ENCODE measurements around the gene SLC25A45.

SLC25A45 gene

GRCh38 chr11:65382033-65382803 is at the start of gene SLC25A45:
SLC25A45 (minus strand) TSS chr11:65382646; CDS start chr11:65381951, 695 bp downstream.
- H3K4me3 ChIP-seq (ENCODE audit: low read depth, low read length), result peak within 1 kb of the TSS; percentile 86
- DNase-seq (ENCODE audit: low read depth), result peak; percentile 91
- TF ChIP-seq, protein P1, sequence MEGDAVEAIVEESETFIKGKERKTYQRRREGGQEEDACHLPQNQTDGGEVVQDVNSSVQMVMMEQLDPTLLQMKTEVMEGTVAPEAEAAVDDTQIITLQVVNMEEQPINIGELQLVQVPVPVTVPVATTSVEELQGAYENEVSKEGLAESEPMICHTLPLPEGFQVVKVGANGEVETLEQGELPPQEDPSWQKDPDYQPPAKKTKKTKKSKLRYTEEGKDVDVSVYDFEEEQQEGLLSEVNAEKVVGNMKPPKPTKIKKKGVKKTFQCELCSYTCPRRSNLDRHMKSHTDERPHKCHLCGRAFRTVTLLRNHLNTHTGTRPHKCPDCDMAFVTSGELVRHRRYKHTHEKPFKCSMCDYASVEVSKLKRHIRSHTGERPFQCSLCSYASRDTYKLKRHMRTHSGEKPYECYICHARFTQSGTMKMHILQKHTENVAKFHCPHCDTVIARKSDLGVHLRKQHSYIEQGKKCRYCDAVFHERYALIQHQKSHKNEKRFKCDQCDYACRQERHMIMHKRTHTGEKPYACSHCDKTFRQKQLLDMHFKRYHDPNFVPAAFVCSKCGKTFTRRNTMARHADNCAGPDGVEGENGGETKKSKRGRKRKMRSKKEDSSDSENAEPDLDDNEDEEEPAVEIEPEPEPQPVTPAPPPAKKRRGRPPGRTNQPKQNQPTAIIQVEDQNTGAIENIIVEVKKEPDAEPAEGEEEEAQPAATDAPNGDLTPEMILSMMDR (IDR thresholded peaks at IDR 0.05; ENCODE audit: insufficient read depth, low read depth, low read length, missing control alignments), result peak; percentile 79

DNA sequence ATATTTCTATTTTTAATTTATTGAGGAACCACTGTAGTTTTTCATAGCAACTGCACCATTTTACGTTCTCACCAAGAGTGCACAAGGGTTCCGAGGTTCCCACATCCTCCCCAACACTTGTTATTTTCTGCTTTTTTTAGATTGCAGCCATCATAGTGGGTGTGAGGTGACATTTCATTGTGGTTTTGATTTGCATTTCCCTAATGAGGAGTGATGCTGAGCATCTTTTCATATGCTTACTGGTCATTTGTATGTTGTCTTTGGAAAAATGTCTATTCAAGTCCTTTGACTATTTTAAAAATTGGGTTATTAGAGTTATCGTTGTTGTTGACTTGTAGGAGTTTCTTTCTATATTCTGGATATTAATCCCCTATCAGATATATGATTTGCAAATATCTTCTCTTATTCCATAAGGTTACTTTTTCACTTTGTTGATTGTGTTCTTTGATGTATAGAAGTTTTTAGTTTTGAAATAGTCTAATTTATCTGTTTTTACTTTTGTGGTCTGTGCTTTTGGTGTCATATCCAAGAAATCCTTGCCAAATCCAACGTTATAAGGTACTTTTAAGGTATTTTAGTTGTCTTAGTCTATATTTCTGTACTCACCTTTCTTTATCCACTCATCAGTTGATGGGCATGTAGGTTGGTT is 49.1 kb upstream of the SLC25A45 start:
- TF ChIP-seq, protein P1 (IDR thresholded peaks at IDR 0.05; ENCODE audit: insufficient read depth, low read depth, low read length, missing control alignments), result no peak
- peak; percentile 88 for DNase-seq (ENCODE audit: low read depth)
- H3K4me3 ChIP-seq (ENCODE audit: low read depth, low read length), result peak overlapping the region; percentile 70; the same call in 1 of the 2 replicates

GRCh38 chr11:65430406-65431217 is 48.2 kb upstream of the SLC25A45 start:
- TF ChIP-seq, protein P1 (IDR thresholded peaks at IDR 0.05; ENCODE audit: insufficient read depth, low read depth, low read length, missing control alignments), result no peak
- DNase-seq (ENCODE audit: low read depth), result peak; percentile 68
- H3K4me3 ChIP-seq (ENCODE audit: low read depth, low read length), result peak overlapping the region; percentile 70

DNA sequence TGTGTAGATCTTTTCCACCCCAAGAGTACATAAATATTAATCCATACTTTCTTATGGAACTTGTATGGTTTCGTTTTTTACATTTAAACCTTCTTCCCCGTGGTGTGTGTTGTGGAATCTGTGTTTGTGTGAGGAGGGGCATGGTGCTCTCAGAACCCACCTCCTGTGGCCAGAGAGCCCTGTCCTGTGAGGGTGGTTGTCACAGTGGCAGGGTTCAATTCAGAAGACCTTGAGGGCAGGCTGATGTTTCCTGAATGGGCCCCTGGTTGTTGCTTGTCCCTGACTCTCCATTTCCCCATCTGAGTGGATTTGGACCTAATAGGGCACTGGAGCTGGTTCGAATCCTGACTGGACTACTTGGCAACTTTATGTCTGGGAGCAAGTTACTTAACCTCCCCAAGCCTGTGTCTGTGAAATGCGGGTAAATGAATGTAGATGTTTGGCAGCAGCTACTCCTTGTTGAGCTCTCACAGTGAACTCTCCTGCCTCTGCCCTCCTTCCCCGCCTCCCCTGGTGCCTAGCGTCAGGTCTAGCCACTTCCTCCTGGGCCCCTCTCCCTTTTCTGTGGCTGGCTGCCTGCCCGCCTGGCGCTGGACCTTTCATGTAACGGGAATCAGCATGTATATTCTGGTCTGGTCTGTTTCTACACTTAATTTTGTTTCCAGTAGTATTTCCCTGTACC is 47.4 kb upstream of the SLC25A45 start:
- TF ChIP-seq, protein P1 (IDR thresholded peaks at IDR 0.05; ENCODE audit: insufficient read depth, low read depth, low read length, missing control alignments), result no peak
- peak overlapping the region; percentile 70 for H3K4me3 ChIP-seq (ENCODE audit: low read depth, low read length)
- DNase-seq (ENCODE audit: low read depth), result peak; percentile 76

DNA sequence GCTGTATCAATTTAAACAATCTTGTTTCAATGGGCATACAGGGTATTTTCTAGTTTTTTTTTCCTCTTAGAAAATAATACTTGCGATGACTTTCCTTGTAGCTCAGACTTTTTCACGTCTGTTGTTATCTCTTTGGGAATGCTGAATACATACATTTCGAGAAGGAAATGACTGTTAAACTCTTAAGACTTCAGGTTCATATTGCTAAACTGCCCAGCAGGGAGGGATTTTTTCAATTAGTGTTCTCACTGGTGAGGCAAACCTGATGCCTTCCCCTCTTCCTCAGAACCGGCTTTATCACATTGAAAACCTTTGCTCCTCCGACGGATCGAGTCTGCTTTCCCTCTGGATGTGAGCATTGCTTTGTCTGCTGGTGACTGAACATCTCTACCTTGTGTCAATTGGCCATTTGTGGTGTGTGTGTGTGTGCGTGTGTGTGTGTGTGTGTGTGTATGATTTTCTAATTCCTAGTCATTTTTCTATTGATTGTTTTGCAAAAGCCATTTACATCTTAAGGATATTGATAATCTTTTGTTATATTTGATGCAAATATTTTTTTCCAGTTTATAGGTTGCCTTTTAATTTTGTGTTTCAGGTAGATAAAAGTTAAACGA is 46.7 kb upstream of the SLC25A45 start:
- DNase-seq (ENCODE audit: low read depth), result peak; percentile 66
- peak overlapping the region; percentile 70 for H3K4me3 ChIP-seq (ENCODE audit: low read depth, low read length)
- TF ChIP-seq, protein P1 (IDR thresholded peaks at IDR 0.05; ENCODE audit: insufficient read depth, low read depth, low read length, missing control alignments), result no peak

DNA sequence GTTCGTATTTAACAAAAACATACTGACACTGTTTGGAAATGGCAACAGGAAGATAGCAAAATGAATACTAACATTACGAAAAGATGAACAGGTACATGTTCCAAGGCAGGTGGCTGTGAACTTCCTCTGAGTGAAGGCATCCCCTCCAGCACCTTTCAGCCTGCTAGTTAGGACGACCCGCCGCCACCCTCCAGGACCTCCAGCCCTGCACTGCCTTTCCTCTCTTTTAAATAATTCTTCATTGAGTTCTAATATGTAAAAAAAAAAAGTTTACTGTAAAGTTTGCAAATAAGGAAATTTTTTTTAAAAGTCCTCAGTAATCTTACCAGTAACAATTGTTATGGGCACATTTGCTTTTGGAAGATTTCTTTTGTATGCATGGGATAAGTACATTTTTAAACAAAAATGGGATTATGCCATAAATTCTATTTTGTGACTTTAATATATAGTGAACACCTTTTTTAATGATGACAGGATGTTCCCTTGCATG is 46.2 kb upstream of the SLC25A45 start:
- peak; percentile 71 for DNase-seq (ENCODE audit: low read depth)

More for the DNA sequence above, 46.2 kb upstream of the SLC25A45 start:
- TF ChIP-seq, protein P1 (IDR thresholded peaks at IDR 0.05; ENCODE audit: insufficient read depth, low read depth, low read length, missing control alignments), result no peak
- peak overlapping the region; percentile 70 for H3K4me3 ChIP-seq (ENCODE audit: low read depth, low read length)
